CD4-positive, alpha-beta T cell treated with Interleukin-15 for 4 hours (primary cell): ENCODE measurements around the gene MFAP4.

Source experiments
- DNase-seq: peaks from one replicate; pipeline ENCODE4 v3.0.0-alpha.2; 2020; ENCODE audit warnings: low spot score

Gene MFAP4

GRCh38 chr17:19385521-19385983 lies 1.4 kb downstream of the MFAP4 start:
- DNase-seq = no peak

GRCh38 chr17:19384723-19385391 lies 2.1 kb downstream of the MFAP4 start:
- DNase-seq = no peak

GRCh38 chr17:19383681-19384470 lies 3.1 kb downstream of the MFAP4 start:
- DNase-seq = no peak

GRCh38 chr17:19382531-19383444 lies 4.2 kb downstream of the MFAP4 start:
- no peak for DNase-seq

- DNase-seq = no peak
Observed at GRCh38 chr17:19381741-19382444, 5.1 kb downstream of the MFAP4 start.

GRCh38 chr17:19381361-19381740 lies 5.6 kb downstream of the MFAP4 start:
- no peak for DNase-seq

GRCh38 chr17:19380481-19381301 lies 6.3 kb downstream of the MFAP4 start:
- no peak for DNase-seq

GRCh38 chr17:19379361-19380065 lies 7.5 kb downstream of the MFAP4 start:
- DNase-seq = no peak

GRCh38 chr17:19378416-19379360 lies 8.3 kb downstream of the MFAP4 start, which contains the start of gene MAPK7:
MAPK7 (plus strand) TSS chr17:19378498; CDS start chr17:19378901, 403 bp downstream.
- no peak for DNase-seq

GRCh38 chr17:19377602-19378415 lies 9.2 kb downstream of the MFAP4 start:
- DNase-seq = peak; percentile 97

GRCh38 chr17:19376811-19377210 lies 10.2 kb downstream of the MFAP4 start:
- no peak for DNase-seq

GRCh38 chr17:19375732-19376131 lies 11.3 kb downstream of the MFAP4 start:
- no peak for DNase-seq

GRCh38 chr17:19374136-19374535 lies 12.9 kb downstream of the MFAP4 start:
- DNase-seq = no peak

GRCh38 chr17:19372866-19373504 lies 14.0 kb downstream of the MFAP4 start:
- no peak for DNase-seq

- DNase-seq = no peak
Observed at GRCh38 chr17:19372439-19372838, 14.6 kb downstream of the MFAP4 start.

GRCh38 chr17:19372011-19372370 lies 15.0 kb downstream of the MFAP4 start:
- no peak for DNase-seq

GRCh38 chr17:19371259-19372010 lies 15.6 kb downstream of the MFAP4 start:
- peak; percentile 12 for DNase-seq
